Trophoblast cell (in vitro differentiated cells and primary cell): Measurements from ENCODE around the gene CFAP20DC.

Experiments
- DNase-seq, 2 donors: peaks; one replicate each; pipeline ENCODE4 v3.0.0-alpha.2; 2016
- H2AFZ ChIP-seq: 2 replicates; pipeline ENCODE4 v1.6.1; 2013; ENCODE audit warnings: low read length, moderate library complexity, mild to moderate bottlenecking; ENCODE audit not compliant: insufficient read depth, poor library complexity
- H2AK5ac ChIP-seq: 2 replicates; pipeline ENCODE4 v1.6.1; 2013; ENCODE audit warnings: mild to moderate bottlenecking, low read length
- H2BK120ac ChIP-seq: 2 replicates; pipeline ENCODE4 v1.6.1; 2013; ENCODE audit warnings: low read length, mild to moderate bottlenecking, moderate library complexity; ENCODE audit not compliant: insufficient read depth, poor library complexity
- H2BK12ac ChIP-seq: 2 replicates; pipeline ENCODE4 v1.6.1; 2013; ENCODE audit warnings: mild to moderate bottlenecking, low read length, moderate library complexity
- H2BK5ac ChIP-seq: 2 replicates; pipeline ENCODE4 v1.6.1; 2013; ENCODE audit warnings: low read length, low read depth, moderate library complexity, mild to moderate bottlenecking; ENCODE audit not compliant: poor library complexity
- H3K14ac ChIP-seq: 2 replicates; pipeline ENCODE4 v1.6.1; 2013; ENCODE audit warnings: mild to moderate bottlenecking, low read length
- H3K18ac ChIP-seq: 2 replicates; pipeline ENCODE4 v1.6.1; 2013; ENCODE audit warnings: mild to moderate bottlenecking, low read length
- H3K23ac ChIP-seq: 2 replicates; pipeline ENCODE4 v1.6.1; 2013; ENCODE audit warnings: low read length
- H3K27ac ChIP-seq: 2 replicates; pipeline ENCODE4 v1.5.1; 2013; ENCODE audit warnings: low read depth, mild to moderate bottlenecking, inconsistent platforms, low read length, moderate library complexity
- H3K27me3 ChIP-seq: 2 replicates; pipeline ENCODE4 v1.6.1; 2013; ENCODE audit warnings: inconsistent platforms, mild to moderate bottlenecking, low read length, moderate library complexity; ENCODE audit not compliant: insufficient read depth
- H3K36me3 ChIP-seq, 2 experiments: 1 replicate in 1 of 2; 2 replicates in 1 of 2; pipeline ENCODE4 v1.6.1; 2013; ENCODE audit warnings: low read length in 2 of 2, mild to moderate bottlenecking in 2 of 2, moderate library complexity in 1 of 2; ENCODE audit not compliant: insufficient read depth in 2 of 2, control insufficient read depth in 1 of 2
- H3K4ac ChIP-seq: 2 replicates; pipeline ENCODE4 v1.6.1; 2013; ENCODE audit warnings: low read depth, mild to moderate bottlenecking, low read length, moderate library complexity
- H3K4me1 ChIP-seq, 2 experiments: 1 replicate in 1 of 2; 2 replicates in 1 of 2; pipeline ENCODE4 v1.6.1; 2013; ENCODE audit warnings: low read length in 2 of 2, mild to moderate bottlenecking in 2 of 2, moderate library complexity in 1 of 2; ENCODE audit not compliant: insufficient read depth in 2 of 2, control insufficient read depth in 1 of 2
- H3K4me2 ChIP-seq: 2 replicates; pipeline ENCODE4 v1.6.1; 2013; ENCODE audit warnings: inconsistent platforms, mild to moderate bottlenecking, low read length, moderate library complexity
- H3K4me3 ChIP-seq: 2 replicates; pipeline ENCODE4 v1.5.1; 2013; ENCODE audit warnings: mild to moderate bottlenecking, low read depth, low read length, inconsistent platforms
- H3K79me1 ChIP-seq: one replicate; pipeline ENCODE4 v1.6.1; 2013; ENCODE audit warnings: low read length
- H3K79me2 ChIP-seq: 2 replicates; pipeline ENCODE4 v1.6.1; 2013; ENCODE audit warnings: low read length, mild to moderate bottlenecking; ENCODE audit not compliant: control insufficient read depth, insufficient read depth, poor library complexity
- H3K9ac ChIP-seq: 2 replicates; pipeline ENCODE4 v1.6.1; 2013; ENCODE audit warnings: mild to moderate bottlenecking, low read length
- H3K9me3 ChIP-seq: 2 replicates; pipeline ENCODE4 v1.6.1; 2013; ENCODE audit warnings: low read depth, mild to moderate bottlenecking, control low read depth, inconsistent platforms, low read length; ENCODE audit not compliant: insufficient read depth
- H4K12ac ChIP-seq: 2 replicates; pipeline ENCODE4 v1.6.1; 2013; ENCODE audit warnings: low read depth, mild to moderate bottlenecking, low read length, moderate library complexity
- H4K8ac ChIP-seq: 2 replicates; pipeline ENCODE4 v1.6.1; 2013; ENCODE audit warnings: low read depth, mild to moderate bottlenecking, low read length, moderate library complexity
- H4K91ac ChIP-seq: one replicate; pipeline ENCODE4 v1.6.1; 2013; ENCODE audit warnings: low read depth, mild to moderate bottlenecking, low read length, moderate library complexity
- WGBS: extraction: QIAGEN DNeasy Blood & Tissue Kit; methylation state at CpG from one replicate; pipeline ENCODE4 v1.1.7; 2013; ENCODE audit warnings: missing lambda C conversion rate; ENCODE audit not compliant: insufficient read length, insufficient coverage; ENCODE audit errors: extremely low coverage; 5-methylcytosine and 5-hydroxymethylcytosine counted together

The CFAP20DC gene

DNA sequence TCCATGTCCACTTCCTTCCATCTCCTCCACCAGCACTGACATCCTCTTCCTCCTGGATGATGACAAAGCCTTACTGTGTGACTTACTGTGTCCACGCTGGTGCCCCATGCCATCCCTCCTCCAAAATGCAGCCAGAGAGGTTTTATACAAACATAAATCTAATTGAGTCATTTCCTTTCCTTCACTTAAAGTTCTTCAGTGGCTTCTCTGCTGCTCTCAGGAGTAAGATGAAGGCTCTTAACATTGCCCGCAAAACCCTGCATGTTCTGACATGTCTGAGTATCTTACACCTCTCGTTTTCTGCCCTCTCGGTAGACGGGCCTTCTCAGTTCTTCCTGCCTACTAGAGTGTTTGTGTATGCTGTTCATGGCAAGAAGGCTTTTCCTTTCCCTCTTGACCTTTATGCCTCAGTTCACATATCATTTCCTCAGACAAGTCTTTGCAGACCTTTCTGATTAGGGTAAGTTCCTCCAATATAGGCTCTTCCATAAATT is 175.5 kb downstream of the CFAP20DC start:
- Histone ChIP-seq H3K27me3 (no peaks in the 10 kb centered on the region), H4K8ac (no peak overlapping the region), H3K79me1 (no peaks in the 10 kb centered on the region), H4K91ac (no peak overlapping the region), H3K79me2 (no peaks in the 10 kb centered on the region), H2BK12ac (no peak overlapping the region), H2BK5ac (no peak overlapping the region), H3K23ac (no peak overlapping the region), H2BK120ac (no peak overlapping the region), H3K9me3 (no peaks in the 10 kb centered on the region), H2AK5ac (no peak overlapping the region), H3K27ac (no peak overlapping the region), H4K12ac (no peak overlapping the region), H3K18ac (no peak overlapping the region), H3K4me2 (no peak overlapping the region), H3K4me1 (no peaks in the 10 kb centered on the region), H2AFZ (no peak overlapping the region), H3K14ac (no peak overlapping the region), H3K4ac (no peak overlapping the region), H3K9ac (no peak overlapping the region), H3K4me3 (no peak overlapping the region), H3K36me3 (no peaks in the 10 kb centered on the region)
- no CpG with 5 or more reads among the region's 5 CpGs for WGBS
- peak in 1 of 2 donors; percentile 1 for DNase-seq

DNA sequence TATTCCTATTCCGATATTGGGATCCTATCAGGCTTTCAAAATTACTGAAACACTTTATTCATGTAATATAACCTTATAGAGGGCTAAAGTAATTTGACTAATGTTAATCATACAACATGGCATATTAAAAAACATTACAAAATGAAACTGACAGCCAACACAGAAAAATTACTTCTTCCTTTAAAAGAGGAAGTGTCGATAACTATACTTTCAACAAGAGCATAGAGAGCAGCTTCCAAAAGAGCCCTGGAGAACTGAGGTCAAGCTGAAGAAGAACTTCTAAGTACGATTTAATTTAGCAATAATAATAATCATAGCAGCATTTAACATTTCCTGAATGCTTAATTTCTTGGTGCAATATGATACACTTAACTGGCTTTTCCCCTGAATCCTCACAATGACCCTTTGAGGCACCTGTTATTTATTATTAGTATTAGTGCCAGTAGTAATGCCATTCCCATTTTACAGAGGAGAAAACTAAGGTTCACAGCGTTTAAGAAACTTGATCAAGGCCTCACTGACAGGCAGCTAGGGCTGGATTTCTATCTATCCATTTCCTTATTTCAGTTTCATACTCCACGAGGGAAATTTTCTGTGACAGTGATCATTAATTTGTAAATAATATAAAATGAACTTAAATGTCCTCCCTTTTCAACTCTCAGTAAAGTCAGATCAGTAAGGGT is 181.6 kb downstream of the CFAP20DC start:
- Histone ChIP-seq H4K12ac (no peak overlapping the region), H3K4me1 (no peaks in the 10 kb centered on the region), H2BK5ac (no peak overlapping the region), H3K18ac (no peak overlapping the region), H3K9me3 (no peaks in the 10 kb centered on the region), H3K27ac (no peak overlapping the region), H3K4me2 (no peak overlapping the region), H3K14ac (no peak overlapping the region), H3K79me2 (no peaks in the 10 kb centered on the region), H4K91ac (no peak overlapping the region), H3K36me3 (no peaks in the 10 kb centered on the region), H2BK12ac (no peak overlapping the region), H3K79me1 (no peaks in the 10 kb centered on the region), H2AFZ (no peak overlapping the region), H3K23ac (no peak overlapping the region), H3K9ac (no peak overlapping the region), H4K8ac (no peak overlapping the region), H2BK120ac (no peak overlapping the region), H3K27me3 (no peaks in the 10 kb centered on the region), H3K4ac (no peak overlapping the region), H2AK5ac (no peak overlapping the region), H3K4me3 (no peak overlapping the region)
- no peak for DNase-seq
- no CpG with 5 or more reads among the region's 5 CpGs for WGBS

DNA sequence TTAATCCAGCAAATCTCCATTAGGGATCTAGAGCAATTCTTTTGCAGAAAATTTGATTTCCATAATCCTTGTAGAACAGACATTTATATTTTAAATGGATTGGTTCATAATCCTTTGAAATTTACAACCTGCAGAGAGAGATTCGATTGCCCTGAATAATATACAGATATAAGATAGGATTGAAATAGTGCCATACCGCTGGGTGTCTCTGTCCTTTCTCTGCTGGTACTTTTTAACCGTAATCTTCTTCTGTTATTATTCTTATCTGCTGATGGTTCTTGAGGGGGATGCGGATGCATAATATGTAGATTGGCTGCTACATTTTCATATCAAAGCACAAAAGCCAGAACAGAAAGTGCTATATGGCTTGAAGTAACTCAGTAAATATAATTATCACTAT is 182.2 kb downstream of the CFAP20DC start:
- H3K79me1 ChIP-seq = no peaks in the 10 kb centered on the region

DNA sequence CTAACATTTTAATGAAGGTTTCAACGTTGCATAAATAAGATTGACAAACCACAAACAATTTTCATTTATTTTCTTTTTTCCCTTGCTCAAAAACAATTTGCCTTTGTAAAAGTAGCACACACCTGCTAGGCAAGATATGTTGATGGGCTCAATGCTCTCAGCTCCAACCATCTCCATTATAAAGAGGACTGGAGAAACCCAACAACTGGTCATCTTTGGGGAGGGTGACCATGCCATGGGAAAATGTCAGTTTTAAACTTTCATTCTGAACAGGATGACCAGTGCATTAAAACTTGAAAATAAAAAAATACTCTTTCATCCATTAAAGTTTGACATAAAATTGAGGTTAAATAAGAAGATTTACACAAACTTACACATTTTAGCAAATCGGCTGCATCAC is 183.7 kb downstream of the CFAP20DC start:
- WGBS = no CpG with 5 or more reads among the region's 2 CpGs
- no peak overlapping the region for H3K14ac ChIP-seq
- H3K4ac ChIP-seq = no peak overlapping the region
- H2BK120ac ChIP-seq = no peak overlapping the region
- no peak overlapping the region for H4K91ac ChIP-seq
- H3K23ac ChIP-seq = no peak overlapping the region
- no peak overlapping the region for H4K12ac ChIP-seq
- no peak overlapping the region for H2AFZ ChIP-seq
- H3K9ac ChIP-seq = no peak overlapping the region
- no peaks in the 10 kb centered on the region for H3K36me3 ChIP-seq
- H3K9me3 ChIP-seq = no peaks in the 10 kb centered on the region
- no peaks in the 10 kb centered on the region for H3K79me2 ChIP-seq
- no peak overlapping the region for H2AK5ac ChIP-seq
- no peak overlapping the region for H3K4me2 ChIP-seq
- no peak overlapping the region for H2BK5ac ChIP-seq
- H2BK12ac ChIP-seq = no peak overlapping the region
- no peaks in the 10 kb centered on the region for H3K27me3 ChIP-seq
- H3K18ac ChIP-seq = no peak overlapping the region
- DNase-seq = no peak
- H3K79me1 ChIP-seq = no peaks in the 10 kb centered on the region
- H3K4me3 ChIP-seq = no peak overlapping the region
- H3K4me1 ChIP-seq = no peaks in the 10 kb centered on the region
- no peak overlapping the region for H3K27ac ChIP-seq
- no peak overlapping the region for H4K8ac ChIP-seq

More for the DNA sequence above, 182.2 kb downstream of the CFAP20DC start:
- Histone ChIP-seq H2BK12ac (no peak overlapping the region), H3K4me1 (no peaks in the 10 kb centered on the region), H2BK5ac (no peak overlapping the region), H3K79me2 (no peaks in the 10 kb centered on the region), H3K4me2 (no peak overlapping the region), H3K4ac (no peak overlapping the region), H3K27me3 (no peaks in the 10 kb centered on the region), H3K23ac (no peak overlapping the region), H2AK5ac (no peak overlapping the region), H2AFZ (no peak overlapping the region), H3K14ac (no peak overlapping the region), H3K4me3 (no peak overlapping the region), H4K91ac (no peak overlapping the region), H4K12ac (no peak overlapping the region), H3K9ac (no peak overlapping the region), H3K18ac (no peak overlapping the region), H2BK120ac (no peak overlapping the region), H4K8ac (no peak overlapping the region), H3K27ac (no peak overlapping the region), H3K36me3 (no peaks in the 10 kb centered on the region), H3K9me3 (no peaks in the 10 kb centered on the region)
- WGBS = no CpG with 5 or more reads among the region's 4 CpGs
- DNase-seq = no peak
